KMS-11 (cell line): Measurements from ENCODE around the gene CCDC93.

Source experiments
- H2AFZ ChIP-seq: fragments of 200-600 bp; sonication (generic); 2 replicates; pipeline ENCODE4 v1.6.1; 2016; ENCODE audit warnings: antibody characterized with exemption, mixed run types, low read depth
- H3K27ac ChIP-seq: fragments of 200-600 bp; sonication (generic); 2 replicates; pipeline ENCODE4 v1.6.1; 2016; ENCODE audit warnings: mild to moderate bottlenecking, mixed run types
- H3K27me3 ChIP-seq: fragments of 200-600 bp; sonication (generic); 2 replicates; pipeline ENCODE4 v1.6.1; 2017; ENCODE audit warnings: mild to moderate bottlenecking, low read depth, mixed run types, moderate library complexity; ENCODE audit not compliant: insufficient read depth
- H3K36me3 ChIP-seq: fragments of 200-600 bp; sonication (generic); 2 replicates; pipeline ENCODE4 v1.6.1; 2017; ENCODE audit warnings: mild to moderate bottlenecking, mixed run types; ENCODE audit not compliant: insufficient read depth
- H3K4me1 ChIP-seq: fragments of 200-600 bp; sonication (generic); 2 replicates; pipeline ENCODE4 v1.6.1; 2016; ENCODE audit warnings: mild to moderate bottlenecking, low read depth, mixed run types; ENCODE audit not compliant: poor library complexity, severe bottlenecking
- H3K4me2 ChIP-seq: fragments of 200-600 bp; sonication (generic); 2 replicates; pipeline ENCODE4 v1.7.0; 2016; ENCODE audit warnings: mild to moderate bottlenecking, mixed run types
- H3K4me3 ChIP-seq: fragments of 200-600 bp; sonication (generic); IDR thresholded peaks from 2 replicates; pipeline ENCODE4 v1.6.1; 2017; ENCODE audit warnings: low read depth, low read length, mixed read lengths; ENCODE audit not compliant: insufficient read depth
- H3K79me2 ChIP-seq: fragments of 200-600 bp; sonication (generic); 2 replicates; pipeline ENCODE4 v1.6.1; 2016; ENCODE audit warnings: low read depth, mixed run types; ENCODE audit not compliant: insufficient read depth
- H3K9ac ChIP-seq: fragments of 200-600 bp; sonication (generic); 2 replicates; pipeline ENCODE4 v1.6.1; 2016; ENCODE audit warnings: mild to moderate bottlenecking, mixed run types
- H4K20me1 ChIP-seq: fragments of 200-600 bp; sonication (generic); 2 replicates; pipeline ENCODE4 v1.6.1; 2016; ENCODE audit warnings: mild to moderate bottlenecking, mixed run types; ENCODE audit not compliant: insufficient read depth
- TF ChIP-seq, protein P1 (sequence below): fragments of 200-600 bp; sonication (generic); conservative IDR thresholded peaks from 2 replicates; pipeline ENCODE4 v1.6.1; 2017; ENCODE audit warnings: low read depth, mild to moderate bottlenecking, antibody characterized with exemption, low read length, moderate library complexity, mixed read lengths

The CCDC93 gene

DNA sequence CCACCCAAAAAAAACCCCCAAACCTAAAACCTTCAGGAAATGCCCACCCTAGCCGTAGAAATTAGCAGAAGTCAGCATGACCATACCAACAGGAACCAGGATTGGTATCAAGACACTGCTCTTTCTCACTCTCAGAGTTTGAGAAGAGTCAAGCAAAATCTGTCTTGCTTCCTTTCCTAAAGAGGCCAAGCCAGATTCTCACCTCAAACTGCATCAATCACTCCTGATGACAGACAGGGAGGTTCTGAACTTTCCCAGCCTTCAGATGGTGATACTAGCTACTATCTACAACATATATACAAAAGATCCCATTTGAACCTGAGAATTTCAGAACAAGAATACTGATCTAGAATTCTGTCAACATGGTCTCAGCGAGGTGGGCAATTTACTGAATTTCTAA is 29.7 kb downstream of the CCDC93 start:
- Histone ChIP-seq H3K4me3 (no peak overlapping the region), H3K36me3 (no peaks in the 10 kb centered on the region), H3K9ac (no peak overlapping the region), H2AFZ (no peak overlapping the region), H3K27ac (no peak overlapping the region), H3K4me1 (no peaks in the 10 kb centered on the region), H3K27me3 (no peaks in the 10 kb centered on the region), H3K79me2 (no peaks in the 10 kb centered on the region), H4K20me1 (no peaks in the 10 kb centered on the region), H3K4me2 (no peak overlapping the region)
- TF ChIP-seq, protein P1, sequence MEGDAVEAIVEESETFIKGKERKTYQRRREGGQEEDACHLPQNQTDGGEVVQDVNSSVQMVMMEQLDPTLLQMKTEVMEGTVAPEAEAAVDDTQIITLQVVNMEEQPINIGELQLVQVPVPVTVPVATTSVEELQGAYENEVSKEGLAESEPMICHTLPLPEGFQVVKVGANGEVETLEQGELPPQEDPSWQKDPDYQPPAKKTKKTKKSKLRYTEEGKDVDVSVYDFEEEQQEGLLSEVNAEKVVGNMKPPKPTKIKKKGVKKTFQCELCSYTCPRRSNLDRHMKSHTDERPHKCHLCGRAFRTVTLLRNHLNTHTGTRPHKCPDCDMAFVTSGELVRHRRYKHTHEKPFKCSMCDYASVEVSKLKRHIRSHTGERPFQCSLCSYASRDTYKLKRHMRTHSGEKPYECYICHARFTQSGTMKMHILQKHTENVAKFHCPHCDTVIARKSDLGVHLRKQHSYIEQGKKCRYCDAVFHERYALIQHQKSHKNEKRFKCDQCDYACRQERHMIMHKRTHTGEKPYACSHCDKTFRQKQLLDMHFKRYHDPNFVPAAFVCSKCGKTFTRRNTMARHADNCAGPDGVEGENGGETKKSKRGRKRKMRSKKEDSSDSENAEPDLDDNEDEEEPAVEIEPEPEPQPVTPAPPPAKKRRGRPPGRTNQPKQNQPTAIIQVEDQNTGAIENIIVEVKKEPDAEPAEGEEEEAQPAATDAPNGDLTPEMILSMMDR: no peak

DNA sequence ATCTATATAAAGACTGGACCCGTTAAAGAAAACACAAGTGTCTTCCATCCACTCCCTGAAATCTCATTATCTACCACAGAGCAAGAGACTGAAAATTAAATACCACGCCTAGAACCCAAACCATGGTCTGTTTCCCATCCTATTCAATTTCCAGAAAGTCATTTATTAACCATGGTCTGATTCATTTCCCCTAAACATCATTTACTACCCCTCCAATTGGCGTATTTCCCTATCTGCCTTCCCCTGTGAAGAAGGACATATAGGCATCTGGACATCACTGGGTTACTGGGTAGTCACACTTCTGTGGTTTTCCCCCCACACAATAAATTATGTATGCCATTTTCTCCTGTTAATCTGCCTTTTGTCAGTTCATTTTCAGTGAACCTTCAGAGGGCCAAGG is 30.8 kb downstream of the CCDC93 start:
- H3K27ac ChIP-seq: no peak overlapping the region
- no peaks in the 10 kb centered on the region for H3K4me1 ChIP-seq
- H3K79me2 ChIP-seq: no peaks in the 10 kb centered on the region
- H2AFZ ChIP-seq: no peak overlapping the region
- H4K20me1 ChIP-seq: no peaks in the 10 kb centered on the region
- no peak overlapping the region for H3K4me3 ChIP-seq
- no peak overlapping the region for H3K4me2 ChIP-seq
- H3K27me3 ChIP-seq: no peaks in the 10 kb centered on the region
- no peaks in the 10 kb centered on the region for H3K36me3 ChIP-seq
- no peak overlapping the region for H3K9ac ChIP-seq
- TF ChIP-seq, protein P1: no peak

DNA sequence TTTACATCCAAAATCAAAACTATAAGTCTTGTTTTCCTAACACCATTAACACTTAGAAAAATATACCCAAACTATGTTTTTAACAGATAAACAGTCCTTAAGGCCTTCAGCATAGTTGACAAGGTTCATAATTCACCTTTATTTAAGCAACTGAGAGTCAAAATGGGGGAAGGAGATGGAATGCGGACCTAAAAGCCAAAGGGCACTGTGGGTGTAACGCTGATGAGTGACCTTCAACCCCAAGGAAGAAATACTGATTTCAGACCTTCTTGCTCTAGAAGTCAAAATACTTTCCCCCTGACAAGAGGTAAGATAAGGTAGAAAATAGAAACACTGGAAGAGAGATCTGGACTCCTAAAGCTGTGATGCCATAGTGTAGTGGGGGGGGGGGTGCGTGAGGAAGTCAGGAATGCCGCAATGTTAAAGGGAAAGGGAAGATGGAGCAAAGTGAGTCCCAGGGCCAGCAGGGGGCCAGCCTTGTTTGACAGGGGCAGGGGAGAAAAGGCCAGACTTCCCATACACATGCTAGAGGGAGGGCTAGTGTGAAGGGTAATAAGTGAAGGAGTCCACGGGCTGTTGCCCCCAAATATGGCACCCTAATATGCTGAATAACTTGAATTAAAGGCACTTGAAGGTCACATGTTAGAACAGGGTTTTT is 31.4 kb downstream of the CCDC93 start:
- no peaks in the 10 kb centered on the region for H3K36me3 ChIP-seq
- no peaks in the 10 kb centered on the region for H3K27me3 ChIP-seq
- H3K4me1 ChIP-seq: no peaks in the 10 kb centered on the region
- no peak overlapping the region for H3K9ac ChIP-seq
- H2AFZ ChIP-seq: no peak overlapping the region
- H4K20me1 ChIP-seq: no peaks in the 10 kb centered on the region
- no peak overlapping the region for H3K27ac ChIP-seq
- H3K4me2 ChIP-seq: no peak overlapping the region
- no peaks in the 10 kb centered on the region for H3K79me2 ChIP-seq
- TF ChIP-seq, protein P1: no peak
- H3K4me3 ChIP-seq: no peak overlapping the region

DNA sequence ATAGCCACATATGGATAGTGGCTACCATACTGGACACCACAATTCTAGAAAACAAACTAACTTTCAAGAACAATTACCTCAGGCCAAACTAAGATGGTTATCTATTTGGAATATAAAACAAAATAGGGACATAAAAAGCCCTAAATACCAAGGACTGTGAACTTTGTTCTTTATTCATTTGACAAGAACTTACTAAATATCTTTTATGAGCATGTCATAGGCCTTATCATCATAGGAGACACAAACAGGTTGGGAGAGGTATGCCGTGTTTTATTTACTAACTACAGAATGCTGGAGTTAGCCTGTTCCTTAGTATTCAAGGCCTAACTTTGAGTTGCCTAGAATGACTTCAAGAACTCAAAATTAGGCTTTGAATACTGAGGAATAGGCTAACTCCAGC is 32.1 kb downstream of the CCDC93 start:
- H3K79me2 ChIP-seq: no peaks in the 10 kb centered on the region
- H3K27ac ChIP-seq: no peak overlapping the region
- no peak overlapping the region for H3K4me2 ChIP-seq
- no peaks in the 10 kb centered on the region for H3K36me3 ChIP-seq
- no peaks in the 10 kb centered on the region for H4K20me1 ChIP-seq
- no peaks in the 10 kb centered on the region for H3K4me1 ChIP-seq
- TF ChIP-seq, protein P1: no peak
- H2AFZ ChIP-seq: no peak overlapping the region
- no peaks in the 10 kb centered on the region for H3K27me3 ChIP-seq
- H3K4me3 ChIP-seq: no peak overlapping the region
- H3K9ac ChIP-seq: no peak overlapping the region
